NCI-H1092 treated with DMSO at 0.1 percent for 48 hours (cell line): ENCODE results near the gene TGFB3.
A peak's percentile ranks its signal among the peaks of the same experiment; 100 is the strongest.

Source experiments
- DNase-seq: peaks from one replicate; lab custom pipeline; 2025; lab: John Stamatoyannopoulos, UW

TGFB3 gene

GRCh38 chr14:75987201-75987970 is 5.6 kb upstream of the TGFB3 start:
- no peak for DNase-seq

GRCh38 chr14:75986439-75986765 is 4.6 kb upstream of the TGFB3 start:
- no peak for DNase-seq

GRCh38 chr14:75985618-75986438 is 4.0 kb upstream of the TGFB3 start, which contains the start of gene IFT43:
IFT43 (plus strand) TSS chr14:75985763; CDS start chr14:75985787, 24 bp downstream.
- DNase-seq, result peak; percentile 78

- peak; percentile 16 for DNase-seq
Observed at GRCh38 chr14:75984674-75985073, 2.9 kb upstream of the TGFB3 start.

GRCh38 chr14:75983019-75983358 is 1.2 kb upstream of the TGFB3 start:
- no peak for DNase-seq

GRCh38 chr14:75982266-75983018 is 647 bp upstream of the TGFB3 start:
- DNase-seq, result peak; percentile 77

GRCh38 chr14:75980856-75981255 is 939 bp downstream of the TGFB3 start:
- no peak for DNase-seq

- no peak for DNase-seq
Observed at GRCh38 chr14:75979648-75980565, 1.9 kb downstream of the TGFB3 start.

- DNase-seq, result no peak
Observed at GRCh38 chr14:75979071-75979571, 2.7 kb downstream of the TGFB3 start.

- DNase-seq, result no peak
Observed at GRCh38 chr14:75978249-75978731, 3.5 kb downstream of the TGFB3 start.

- no peak for DNase-seq
Observed at GRCh38 chr14:75977582-75977943, 4.2 kb downstream of the TGFB3 start.

GRCh38 chr14:75976826-75977581 is 4.8 kb downstream of the TGFB3 start:
- no peak for DNase-seq

GRCh38 chr14:75972801-75973421 is 8.9 kb downstream of the TGFB3 start:
- no peak for DNase-seq

- no peak for DNase-seq
Observed at GRCh38 chr14:75971509-75971908, 10.3 kb downstream of the TGFB3 start.

- no peak for DNase-seq
Observed at GRCh38 chr14:75970989-75971388, 10.8 kb downstream of the TGFB3 start.

GRCh38 chr14:75969891-75970290 is 11.9 kb downstream of the TGFB3 start:
- DNase-seq, result no peak

- DNase-seq, result no peak
Observed at GRCh38 chr14:75969126-75969525, 12.7 kb downstream of the TGFB3 start.

GRCh38 chr14:75968456-75968855 is 13.3 kb downstream of the TGFB3 start:
- no peak for DNase-seq

GRCh38 chr14:75967866-75968265 is 13.9 kb downstream of the TGFB3 start:
- no peak for DNase-seq

- DNase-seq, result no peak
Observed at GRCh38 chr14:75961662-75962061, 20.1 kb downstream of the TGFB3 start.
